Heart left ventricle (tissue), 13 donors: ENCODE measurements around the gene PTPN1.

Source experiments
- CTCF ChIP-seq, 12 donors: fragments of 200-600 bp; sonication (generic) in 4 of 12; IDR thresholded peaks; one replicate each; pipeline versions ENCODE4 v1.5.0 to v1.8.0; 2018 to 2022; ENCODE audit warnings: antibody characterized with exemption in 12 of 12, mild to moderate bottlenecking in 5 of 12
- POLR2A ChIP-seq, 2 donors: fragments of 450-650 bp; IDR thresholded peaks; one replicate each; pipeline ENCODE4 v1.6.1; 2017; ENCODE audit warnings: antibody characterized with exemption in 2 of 2, mild to moderate bottlenecking in 2 of 2, moderate library complexity in 2 of 2
- donor health status: ischemic (EF 13 %, LVEDD 7.1; RV severe dilation, severe dysfunction).
- donor health status: DM: no; HTN: yes; CAD: no.
- donor health status: DM: no; HTN: no; CAD: no.
- donor health status: ischemic (EF 25% LVEDD 6.9; RV normal size, moderate dysfunction).
- donor health status: ischemic (EF 25% LVEDD 5.7; RV mildly dilated, moderate dysfunction).
- donor health status: ischemic (EF 35%, LVEDD 5.7; RV mildly dilated, moderate dysfunction).
- donor health status: nonischemic (EF 11% LVEDD 7.7; RV severe dilation, severe dysfunction).
- donor health status: DM: yes; HTN: yes; CAD: no.
- donor health status: PGD.
- donor health status: ischemic (EF 29% LVEDD 5.4; RV normal size, mild dysfunction).
- donor health status: nonischemic (EF 23%, LVEDD 6.1; RV moderate dilation, normal function).

GRCh38 chr20:50491168-50491567, 19.0 kb upstream of the PTPN1 start:
- TF ChIP-seq CTCF (IDR thresholded peaks at IDR 0.05) (no peak), POLR2A (IDR thresholded peaks at IDR 0.05) (no peak)
